Measurements from ENCODE around the gene STXBP5. TPM values are rescaled to one million over a fixed set of nuclear protein-coding genes. Genes with fewer than 3 reads are reported as not detected.

STXBP5 gene
- total RNA-seq, 1 experiment from 2014 or later: 11.6 TPM

DNA sequence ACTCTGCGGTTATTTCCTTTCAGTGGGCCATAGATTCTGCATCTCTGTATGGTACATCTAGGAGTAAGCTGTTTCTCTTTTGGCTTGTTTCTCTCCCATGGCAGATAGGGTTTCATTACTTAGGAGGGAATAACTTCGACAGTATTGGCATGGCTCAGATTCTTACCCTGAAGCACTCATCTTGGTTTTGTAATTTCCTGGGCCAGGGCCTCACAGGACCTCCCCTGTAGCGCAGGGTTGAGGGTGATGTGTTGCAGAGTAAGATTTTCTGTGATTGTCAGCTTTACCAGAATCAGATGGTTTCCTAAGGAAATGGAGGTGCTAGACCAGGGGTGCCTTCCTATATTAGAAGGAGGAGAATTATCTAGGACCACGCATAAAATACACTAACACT, 78.3 kb downstream of the STXBP5 start:
- no peaks in the 10 kb centered on the region for H3K79me2 ChIP-seq (ENCODE audit: insufficient read depth, low read length)
- no peak overlapping the region for H2AFZ ChIP-seq (ENCODE audit: low read length)
- Mint-ChIP-seq H3K4me3 (no peak overlapping the region), H3K27me3 (ENCODE audit: low read depth) (no peaks in the 10 kb centered on the region), H3K4me1 (no peaks in the 10 kb centered on the region), H3K36me3 (ENCODE audit: insufficient read depth in 1 of 3, low read depth in 3 of 3) (peaks cover 14 to 32% (median 24%) of the 10 kb centered on the region in 3 experiments), H3K9me3 (peaks cover 0 to 4% of the 10 kb centered on the region in 2 experiments; a peak in 2 of 5 replicates), H3K27ac (peak overlapping the region in 1 of 3 experiments; percentile 57; a peak in 1 of 7 replicates)
- H3K4ac ChIP-seq (ENCODE audit: low read depth, low read length): no peak overlapping the region
- no peak overlapping the region for H4K8ac ChIP-seq (replicated peaks; ENCODE audit: insufficient read length, low read depth, low read length)
- H2BK5ac ChIP-seq (ENCODE audit: insufficient read length, low read length): no peak overlapping the region
- H3K4me2 ChIP-seq (ENCODE audit: insufficient read depth, insufficient read length, low read length): no peak overlapping the region
- H3K23ac ChIP-seq (ENCODE audit: insufficient read length, low read depth, low read length): no peak overlapping the region
- TF ChIP-seq, protein P1, sequence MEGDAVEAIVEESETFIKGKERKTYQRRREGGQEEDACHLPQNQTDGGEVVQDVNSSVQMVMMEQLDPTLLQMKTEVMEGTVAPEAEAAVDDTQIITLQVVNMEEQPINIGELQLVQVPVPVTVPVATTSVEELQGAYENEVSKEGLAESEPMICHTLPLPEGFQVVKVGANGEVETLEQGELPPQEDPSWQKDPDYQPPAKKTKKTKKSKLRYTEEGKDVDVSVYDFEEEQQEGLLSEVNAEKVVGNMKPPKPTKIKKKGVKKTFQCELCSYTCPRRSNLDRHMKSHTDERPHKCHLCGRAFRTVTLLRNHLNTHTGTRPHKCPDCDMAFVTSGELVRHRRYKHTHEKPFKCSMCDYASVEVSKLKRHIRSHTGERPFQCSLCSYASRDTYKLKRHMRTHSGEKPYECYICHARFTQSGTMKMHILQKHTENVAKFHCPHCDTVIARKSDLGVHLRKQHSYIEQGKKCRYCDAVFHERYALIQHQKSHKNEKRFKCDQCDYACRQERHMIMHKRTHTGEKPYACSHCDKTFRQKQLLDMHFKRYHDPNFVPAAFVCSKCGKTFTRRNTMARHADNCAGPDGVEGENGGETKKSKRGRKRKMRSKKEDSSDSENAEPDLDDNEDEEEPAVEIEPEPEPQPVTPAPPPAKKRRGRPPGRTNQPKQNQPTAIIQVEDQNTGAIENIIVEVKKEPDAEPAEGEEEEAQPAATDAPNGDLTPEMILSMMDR (conservative IDR thresholded peaks at IDR 0.05): no peak
- H3K27me3 ChIP-seq (ENCODE audit: insufficient read depth, low read length): no peaks in the 10 kb centered on the region
- H2AK5ac ChIP-seq (ENCODE audit: insufficient read length, low read length): no peak overlapping the region
- H2BK15ac ChIP-seq (ENCODE audit: low read depth, low read length): no peak overlapping the region
- H3K14ac ChIP-seq (ENCODE audit: insufficient read depth, low read length): no peak overlapping the region
- H3K18ac ChIP-seq (ENCODE audit: insufficient read length, low read depth, low read length): no peak overlapping the region
- H2BK20ac ChIP-seq (ENCODE audit: low read depth, low read length, poor library complexity, severe bottlenecking): no peak overlapping the region
- no peak overlapping the region for H3K27ac ChIP-seq (ENCODE audit: insufficient read length, low read depth, low read length)
- no peaks in the 10 kb centered on the region for H4K20me1 ChIP-seq (ENCODE audit: control insufficient read depth, insufficient read depth, insufficient read length)
- no peaks in the 10 kb centered on the region for H3K79me1 ChIP-seq (ENCODE audit: insufficient read depth, low read depth, low read length, poor library complexity, severe bottlenecking)
- H3T11ph ChIP-seq (ENCODE audit: low read length): no peak overlapping the region
- H2BK120ac ChIP-seq (ENCODE audit: low read depth, low read length, poor library complexity, severe bottlenecking): no peak overlapping the region
- H3K23me2 ChIP-seq (ENCODE audit: insufficient read length, low read depth, low read length, poor library complexity, severe bottlenecking): no peaks in the 10 kb centered on the region
- H2BK12ac ChIP-seq (ENCODE audit: insufficient read length, low read depth, low read length): no peak overlapping the region
- H4K5ac ChIP-seq (ENCODE audit: insufficient read length, low read depth, low read length): no peak overlapping the region
- no peak overlapping the region for H3K9ac ChIP-seq (ENCODE audit: extremely low read depth, insufficient read length, low read length)
- DNase-seq: no peak
- no peak overlapping the region for H4K91ac ChIP-seq (ENCODE audit: insufficient read length, low read depth, low read length)
- no peak overlapping the region for H3K56ac ChIP-seq (ENCODE audit: insufficient read length, low read depth, low read length)
- H3K4me1 ChIP-seq (ENCODE audit: insufficient read depth, low read length): no peaks in the 10 kb centered on the region
- WGBS (ENCODE audit: extremely low coverage, insufficient read length, low lambda C conversion rate): no CpG with 5 or more reads among the region's 4 CpGs
- H3K9me3 ChIP-seq (ENCODE audit: control insufficient read depth, low read depth, low read length): no peaks in the 10 kb centered on the region

Measured in H9 (cell line).